WTC11 (cell line): ENCODE results near the gene GSDMA. TPM values are rescaled to one million over a fixed set of nuclear protein-coding genes. Genes with fewer than 3 reads are reported as not detected.

Experiments used
- ATAC-seq: fragments of 200-7000 bp; cut with Tn5 transposase; 2 replicates; pipeline ENCODE4 v1.10.0; 2021; ENCODE audit warnings: mild to moderate bottlenecking, moderate library complexity
- CTCF ChIA-PET: fragments of 300-600 bp; sonication (Branson Sonifier 250); formaldehyde crosslinking; loops from one replicate; lab custom pipeline; 2021; ENCODE audit warnings: antibody characterized with exemption; lab: Charles Lee
- POLR2A ChIA-PET: fragments of 350-600 bp; sonication (Branson Sonifier 250); formaldehyde crosslinking; loops from one replicate; lab custom pipeline; 2021; ENCODE audit warnings: antibody characterized with exemption; lab: Charles Lee
- DNase-seq: peaks from one replicate; pipeline ENCODE4 v3.0.0; 2021; ENCODE audit warnings: low spot score
- H3K27ac Mint-ChIP-seq: 2 replicates; pipeline ENCODE4 v1.8.0; 2021; ENCODE audit warnings: mixed read lengths
- H3K27me3 Mint-ChIP-seq: 2 replicates; pipeline ENCODE4 v1.8.0; 2021; ENCODE audit warnings: low read depth, mild to moderate bottlenecking, moderate library complexity, mixed read lengths
- H3K36me3 Mint-ChIP-seq: 2 replicates; pipeline ENCODE4 v1.8.0; 2021; ENCODE audit warnings: mixed read lengths
- H3K4me1 Mint-ChIP-seq: 2 replicates; pipeline ENCODE4 v1.8.0; 2022; ENCODE audit warnings: mixed read lengths
- H3K4me3 Mint-ChIP-seq: 2 replicates; pipeline ENCODE4 v1.8.0; 2021; ENCODE audit warnings: mild to moderate bottlenecking, moderate library complexity, mixed read lengths
- H3K9me3 Mint-ChIP-seq: 2 replicates; pipeline ENCODE4 v1.8.0; 2021; ENCODE audit warnings: mixed read lengths
- AR ChIP-seq: fragments of 250-450 bp; sonication (Bioruptor Pico); IDR thresholded peaks from 2 replicates; pipeline ENCODE4 v1.9.0; 2021; ENCODE audit warnings: mild to moderate bottlenecking
- ARID4B ChIP-seq: sonication (generic); formaldehyde crosslinking; IDR thresholded peaks from 2 replicates; pipeline ENCODE4 v1.8.0; 2023; ENCODE audit warnings: missing genetic modification reagents, mild to moderate bottlenecking, borderline replicate concordance
- ATF2 ChIP-seq: sonication (generic); formaldehyde crosslinking; IDR thresholded peaks from 2 replicates; pipeline ENCODE4 v1.8.1; 2022; ENCODE audit warnings: low read depth, missing genetic modification reagents, borderline replicate concordance
- ETV6 ChIP-seq: sonication (generic); formaldehyde crosslinking; IDR thresholded peaks from 2 replicates; pipeline ENCODE4 v1.8.1; 2022; ENCODE audit warnings: mild to moderate bottlenecking, missing genetic modification reagents
- FOXP1 ChIP-seq: sonication (generic); formaldehyde crosslinking; IDR thresholded peaks from 2 replicates; pipeline ENCODE4 v1.8.0; 2022; ENCODE audit warnings: missing genetic modification reagents, mild to moderate bottlenecking, moderate library complexity, borderline replicate concordance
- GRHL2 ChIP-seq: fragments of 250-450 bp; sonication (Bioruptor Pico); IDR thresholded peaks from 2 replicates; pipeline ENCODE4 v1.8.0; 2022; ENCODE audit warnings: mild to moderate bottlenecking, moderate library complexity; ENCODE audit not compliant: insufficient replicate concordance, severe bottlenecking
- MXD4 ChIP-seq: fragments of 250-450 bp; sonication (Bioruptor Pico); IDR thresholded peaks from 2 replicates; pipeline ENCODE4 v1.8.0; 2021; ENCODE audit warnings: mild to moderate bottlenecking, moderate library complexity, borderline replicate concordance
- NFATC4 ChIP-seq: fragments of 250-450 bp; sonication (Bioruptor Pico); IDR thresholded peaks from 2 replicates; pipeline ENCODE4 v1.9.0; 2021; ENCODE audit warnings: mild to moderate bottlenecking
- NR1H2 ChIP-seq: sonication (generic); formaldehyde crosslinking; IDR thresholded peaks from 2 replicates; pipeline ENCODE4 v1.9.0; 2021; ENCODE audit warnings: mild to moderate bottlenecking, moderate library complexity, missing genetic modification reagents
- PRRX2 ChIP-seq: fragments of 250-450 bp; sonication (Bioruptor Pico); IDR thresholded peaks from 2 replicates; pipeline ENCODE4 v1.8.0; 2021; ENCODE audit warnings: mild to moderate bottlenecking
- SMAD3 ChIP-seq: sonication (generic); formaldehyde crosslinking; IDR thresholded peaks from 2 replicates; pipeline ENCODE4 v1.8.0; 2022; ENCODE audit warnings: missing genetic modification reagents, mild to moderate bottlenecking, borderline replicate concordance
- TCF7 ChIP-seq: sonication (generic); formaldehyde crosslinking; IDR thresholded peaks from 2 replicates; pipeline ENCODE4 v1.8.0; 2022; ENCODE audit warnings: mild to moderate bottlenecking, low read depth, missing genetic modification reagents, moderate library complexity
- USF2 ChIP-seq: sonication (generic); formaldehyde crosslinking; IDR thresholded peaks from 2 replicates; pipeline ENCODE4 v1.8.1; 2023; ENCODE audit warnings: mild to moderate bottlenecking, missing genetic modification reagents, moderate library complexity
- ZNF232 ChIP-seq: sonication (generic); formaldehyde crosslinking; IDR thresholded peaks from 2 replicates; pipeline ENCODE4 v1.8.0; 2022; ENCODE audit warnings: mild to moderate bottlenecking, missing genetic modification reagents
- ZNF396 ChIP-seq: fragments of 250-450 bp; sonication (Bioruptor Pico); IDR thresholded peaks from 2 replicates; pipeline ENCODE4 v1.8.0; 2021; ENCODE audit warnings: mild to moderate bottlenecking, moderate library complexity, borderline replicate concordance
- ZNF423 ChIP-seq: fragments of 250-450 bp; sonication (Bioruptor Pico); IDR thresholded peaks from 2 replicates; pipeline ENCODE4 v2.1.2; 2022; ENCODE audit warnings: mild to moderate bottlenecking, moderate library complexity
- total RNA-seq: library from RNA; stranded (reverse); gene quantifications from 3 replicates; pipeline ENCODE4 v1.2.3, GENCODE V29; 2021
- TF ChIP-seq, protein P1 (sequence below): sonication (generic); formaldehyde crosslinking; IDR thresholded peaks from 2 replicates; pipeline ENCODE4 v1.8.1; 2023; ENCODE audit warnings: mild to moderate bottlenecking, missing genetic modification reagents
- TF ChIP-seq, protein P2 (sequence below): sonication (generic); formaldehyde crosslinking; IDR thresholded peaks from 2 replicates; pipeline ENCODE4 v1.8.0; 2022; ENCODE audit warnings: mild to moderate bottlenecking, missing genetic modification reagents
- TF ChIP-seq, protein P3 (sequence below): fragments of 250-450 bp; sonication (Bioruptor Pico); IDR thresholded peaks from 2 replicates; pipeline ENCODE4 v1.9.0; 2021; ENCODE audit warnings: mild to moderate bottlenecking

The GSDMA gene
- total RNA-seq, 1 experiment from 2014 or later: not detected

DNA sequence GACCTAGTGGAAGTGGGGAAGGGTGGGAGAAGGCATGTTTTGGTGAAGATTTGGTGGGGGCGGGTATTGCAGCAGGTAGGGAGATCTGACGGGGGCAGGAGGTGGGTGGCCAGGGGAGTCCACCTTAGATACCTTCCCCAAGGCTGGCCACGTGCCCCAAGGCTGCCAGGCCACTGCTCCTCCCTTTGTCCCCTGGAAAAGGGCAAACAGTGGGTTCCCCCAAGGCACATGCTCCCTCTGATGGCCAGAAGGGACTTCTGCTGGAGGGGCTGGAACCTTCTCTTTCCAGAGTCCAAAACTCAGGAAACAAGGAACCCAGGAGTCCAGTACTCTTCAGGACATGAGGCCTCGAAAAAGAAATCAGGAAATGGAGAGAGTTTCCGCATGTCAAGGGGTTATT, 11.6 kb downstream of the GSDMA start:
- Mint-ChIP-seq H3K4me1 (peaks cover 8% of the 10 kb centered on the region), H3K27ac (no peak overlapping the region), H3K4me3 (no peak overlapping the region), H3K27me3 (peaks cover 29% of the 10 kb centered on the region), H3K9me3 (no peaks in the 10 kb centered on the region), H3K36me3 (no peaks in the 10 kb centered on the region)
- DNase-seq (no peak), ATAC-seq (peak; percentile 34; the same call in 1 of the 2 replicates)
- ChIA-PET CTCF (interaction anchor here (0.6 to 2.3 kb wide), 7 partner anchors 16 to 775 kb away, joined by 3 to 19 read pairs (median 3); partner anchors contain the start of gene RPL19), POLR2A (no interaction called here)
- TF ChIP-seq NFATC4 (no peak), TCF7 (CRISPR knock-in tag) (no peak), GRHL2 (CRISPR knock-in tag) (no peak), NR1H2 (CRISPR knock-in tag) (no peak), ETV6 (CRISPR knock-in tag) (no peak), ZNF232 (CRISPR knock-in tag) (no peak), ZNF423 (no peak), USF2 (CRISPR knock-in tag) (no peak), ATF2 (CRISPR knock-in tag) (no peak), AR (CRISPR knock-in tag) (no peak), SMAD3 (no peak), PRRX2 (CRISPR knock-in tag) (no peak), ARID4B (no peak), MXD4 (CRISPR knock-in tag) (no peak), ZNF396 (CRISPR knock-in tag) (no peak), FOXP1 (CRISPR knock-in tag) (no peak)
- TF ChIP-seq, protein P1, sequence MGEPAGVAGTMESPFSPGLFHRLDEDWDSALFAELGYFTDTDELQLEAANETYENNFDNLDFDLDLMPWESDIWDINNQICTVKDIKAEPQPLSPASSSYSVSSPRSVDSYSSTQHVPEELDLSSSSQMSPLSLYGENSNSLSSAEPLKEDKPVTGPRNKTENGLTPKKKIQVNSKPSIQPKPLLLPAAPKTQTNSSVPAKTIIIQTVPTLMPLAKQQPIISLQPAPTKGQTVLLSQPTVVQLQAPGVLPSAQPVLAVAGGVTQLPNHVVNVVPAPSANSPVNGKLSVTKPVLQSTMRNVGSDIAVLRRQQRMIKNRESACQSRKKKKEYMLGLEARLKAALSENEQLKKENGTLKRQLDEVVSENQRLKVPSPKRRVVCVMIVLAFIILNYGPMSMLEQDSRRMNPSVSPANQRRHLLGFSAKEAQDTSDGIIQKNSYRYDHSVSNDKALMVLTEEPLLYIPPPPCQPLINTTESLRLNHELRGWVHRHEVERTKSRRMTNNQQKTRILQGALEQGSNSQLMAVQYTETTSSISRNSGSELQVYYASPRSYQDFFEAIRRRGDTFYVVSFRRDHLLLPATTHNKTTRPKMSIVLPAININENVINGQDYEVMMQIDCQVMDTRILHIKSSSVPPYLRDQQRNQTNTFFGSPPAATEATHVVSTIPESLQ (CRISPR knock-in tag): no peak
- TF ChIP-seq, protein P2, sequence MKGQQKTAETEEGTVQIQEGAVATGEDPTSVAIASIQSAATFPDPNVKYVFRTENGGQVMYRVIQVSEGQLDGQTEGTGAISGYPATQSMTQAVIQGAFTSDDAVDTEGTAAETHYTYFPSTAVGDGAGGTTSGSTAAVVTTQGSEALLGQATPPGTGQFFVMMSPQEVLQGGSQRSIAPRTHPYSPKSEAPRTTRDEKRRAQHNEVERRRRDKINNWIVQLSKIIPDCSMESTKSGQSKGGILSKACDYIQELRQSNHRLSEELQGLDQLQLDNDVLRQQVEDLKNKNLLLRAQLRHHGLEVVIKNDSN (CRISPR knock-in tag): no peak
- TF ChIP-seq, protein P3, sequence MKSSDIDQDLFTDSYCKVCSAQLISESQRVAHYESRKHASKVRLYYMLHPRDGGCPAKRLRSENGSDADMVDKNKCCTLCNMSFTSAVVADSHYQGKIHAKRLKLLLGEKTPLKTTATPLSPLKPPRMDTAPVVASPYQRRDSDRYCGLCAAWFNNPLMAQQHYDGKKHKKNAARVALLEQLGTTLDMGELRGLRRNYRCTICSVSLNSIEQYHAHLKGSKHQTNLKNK (CRISPR knock-in tag): no peak
